Ovary (tissue), 3 donors: ENCODE data around the gene CENPW.

Experiments
- CTCF ChIP-seq, 3 donors: fragments of 450-650 bp in 2 of 3; fragments of 200-600 bp in 1 of 3; IDR thresholded peaks; one replicate each; pipeline versions ENCODE4 v1.5.1 to v1.8.0; 2016 to 2022; ENCODE audit warnings: antibody characterized with exemption in 3 of 3, mild to moderate bottlenecking in 1 of 3
- POLR2A ChIP-seq: fragments of 450-650 bp; IDR thresholded peaks from one replicate; pipeline ENCODE4 v1.6.1; 2017; ENCODE audit warnings: antibody characterized with exemption, mild to moderate bottlenecking, moderate library complexity
- donor health status: DM: no; HTN: no; CAD: no.

- TF ChIP-seq POLR2A: no peak
- TF ChIP-seq CTCF (IDR thresholded peaks at IDR 0.05): no peak
Measured at GRCh38 chr6:126337323-126337722, 2.6 kb upstream of the CENPW start.
